Epithelial cell of proximal tubule (primary cell): Measurements from ENCODE around the gene PTH1R. TPM values are rescaled to one million over a fixed set of nuclear protein-coding genes. Genes with fewer than 3 reads are reported as not detected.

ENCODE experiments used
- DNase-seq: peaks from one replicate; pipeline ENCODE4 v3.0.0-alpha.2; 2011; ENCODE audit warnings: low read depth
- H3K4me3 ChIP-seq: 2 replicates; pipeline ENCODE4 v1.5.1; 2011; ENCODE audit warnings: low read depth, mild to moderate bottlenecking, low read length
- CTCF ChIP-seq: conservative IDR thresholded peaks from 2 replicates; pipeline ENCODE4 v1.5.1; 2012; ENCODE audit warnings: low read depth, mild to moderate bottlenecking, low read length
- total RNA-seq: library from RNA; depleted of rRNA; stranded (reverse); fragments of >200 nt; gene quantifications from 2 replicates; pipeline ENCODE4 v1.2.3, GENCODE V29; 2015

The PTH1R gene
- total RNA-seq, 1 donor from 2014 or later: 11.5 TPM

GRCh38 chr3:46835054-46835453 is 42.5 kb upstream of the PTH1R start:
- no peak overlapping the region for H3K4me3 ChIP-seq
- no peak for DNase-seq
- no peak for TF ChIP-seq CTCF

GRCh38 chr3:46835491-46835890 is 42.0 kb upstream of the PTH1R start:
- no peak for TF ChIP-seq CTCF
- no peak for DNase-seq
- no peak overlapping the region for H3K4me3 ChIP-seq

- no peak for DNase-seq
- H3K4me3 ChIP-seq: no peak overlapping the region
- TF ChIP-seq CTCF: no peak
Measured at GRCh38 chr3:46838301-46838700, 39.2 kb upstream of the PTH1R start.

GRCh38 chr3:46840491-46840890 is 37.0 kb upstream of the PTH1R start:
- no peak overlapping the region for H3K4me3 ChIP-seq
- TF ChIP-seq CTCF: no peak
- DNase-seq: no peak

- no peak overlapping the region for H3K4me3 ChIP-seq
- no peak for TF ChIP-seq CTCF
- DNase-seq: no peak
Measured at GRCh38 chr3:46843508-46843907, 34.0 kb upstream of the PTH1R start.

- no peak for TF ChIP-seq CTCF
- H3K4me3 ChIP-seq: no peak overlapping the region
- DNase-seq: no peak
Measured at GRCh38 chr3:46844397-46844796, 33.1 kb upstream of the PTH1R start.

- DNase-seq: no peak
- no peak for TF ChIP-seq CTCF
- peak overlapping the region; percentile 59 for H3K4me3 ChIP-seq
Measured at GRCh38 chr3:46844881-46845312, 32.6 kb upstream of the PTH1R start.
